ENCODE data around the gene TRIP13.
"Not testable (repeated sequence)": the region's sequence is repeated elsewhere in the genome, so short reads cannot be mapped to it uniquely, and the experiment has no call there.

The TRIP13 gene

GRCh38 chr5:935510-936084 lies 42.9 kb downstream of the TRIP13 start:
- TF ChIP-seq CTCF (IDR thresholded peaks at IDR 0.05), result no peak
- Histone ChIP-seq H3K27me3 (ENCODE audit: control insufficient read depth, insufficient read depth, low read length) (no peaks in the 10 kb centered on the region), H3K9me3 (ENCODE audit: control insufficient read depth, low read length) (no peaks in the 10 kb centered on the region), H3K4me1 (no peaks in the 10 kb centered on the region), H3K79me2 (no peaks in the 10 kb centered on the region), H3K4me2 (ENCODE audit: low read length) (no peak overlapping the region), H3K4me3 (ENCODE audit: low read depth, low read length) (no peak overlapping the region), H3K36me3 (ENCODE audit: control insufficient read depth, insufficient read depth, low read length) (no peaks in the 10 kb centered on the region), H3K27ac (no peak overlapping the region), H3K9ac (no peak overlapping the region), H2AFZ (no peak overlapping the region)

- no peaks in the 10 kb centered on the region for H3K27me3 ChIP-seq (ENCODE audit: control insufficient read depth, insufficient read depth, low read length)
- no peaks in the 10 kb centered on the region for H3K36me3 ChIP-seq (ENCODE audit: control insufficient read depth, insufficient read depth, low read length)
- H3K27ac ChIP-seq, result no peak overlapping the region
- no peak for TF ChIP-seq CTCF (IDR thresholded peaks at IDR 0.05)
- no peak overlapping the region for H2AFZ ChIP-seq
- H3K4me3 ChIP-seq (ENCODE audit: low read depth, low read length), result no peak overlapping the region
- H3K9ac ChIP-seq, result no peak overlapping the region
- no peak overlapping the region for H3K4me2 ChIP-seq (ENCODE audit: low read length)
- no peaks in the 10 kb centered on the region for H3K79me2 ChIP-seq
- no peaks in the 10 kb centered on the region for H3K4me1 ChIP-seq
- no peaks in the 10 kb centered on the region for H3K9me3 ChIP-seq (ENCODE audit: control insufficient read depth, low read length)
These were observed 43.8 kb downstream of the TRIP13 start for GRCh38 chr5:936149-937144.

- no peaks in the 10 kb centered on the region for H3K79me2 ChIP-seq
- no peak overlapping the region for H3K27ac ChIP-seq
- H3K4me3 ChIP-seq (ENCODE audit: low read depth, low read length), result no peak overlapping the region
- H3K36me3 ChIP-seq (ENCODE audit: control insufficient read depth, insufficient read depth, low read length), result no peaks in the 10 kb centered on the region
- H3K9me3 ChIP-seq (ENCODE audit: control insufficient read depth, low read length), result no peaks in the 10 kb centered on the region
- H3K4me2 ChIP-seq (ENCODE audit: low read length), result no peak overlapping the region
- H3K9ac ChIP-seq, result no peak overlapping the region
- no peak overlapping the region for H2AFZ ChIP-seq
- no peaks in the 10 kb centered on the region for H3K27me3 ChIP-seq (ENCODE audit: control insufficient read depth, insufficient read depth, low read length)
- no peak for TF ChIP-seq CTCF (IDR thresholded peaks at IDR 0.05)
- H3K4me1 ChIP-seq, result no peaks in the 10 kb centered on the region
These were observed 44.7 kb downstream of the TRIP13 start for GRCh38 chr5:937151-937924.

GRCh38 chr5:939368-939767 lies 46.7 kb downstream of the TRIP13 start:
- Histone ChIP-seq H3K4me2 (ENCODE audit: low read length) (no peak overlapping the region), H3K79me2 (no peaks in the 10 kb centered on the region), H2AFZ (no peak overlapping the region), H3K27ac (no peak overlapping the region), H3K9ac (no peak overlapping the region), H3K4me3 (ENCODE audit: low read depth, low read length) (no peak overlapping the region), H3K36me3 (ENCODE audit: control insufficient read depth, insufficient read depth, low read length) (no peaks in the 10 kb centered on the region), H3K9me3 (ENCODE audit: control insufficient read depth, low read length) (no peaks in the 10 kb centered on the region), H3K27me3 (ENCODE audit: control insufficient read depth, insufficient read depth, low read length) (no peaks in the 10 kb centered on the region), H3K4me1 (no peaks in the 10 kb centered on the region)
- TF ChIP-seq CTCF (IDR thresholded peaks at IDR 0.05), result no peak

- H3K27me3 ChIP-seq (ENCODE audit: control insufficient read depth, insufficient read depth, low read length); H3K9ac ChIP-seq; H3K36me3 ChIP-seq (ENCODE audit: control insufficient read depth, insufficient read depth, low read length); H3K4me3 ChIP-seq (ENCODE audit: low read depth, low read length); H2AFZ ChIP-seq; H3K79me2 ChIP-seq; H3K27ac ChIP-seq; H3K4me2 ChIP-seq (ENCODE audit: low read length); H3K4me1 ChIP-seq; H3K9me3 ChIP-seq (ENCODE audit: control insufficient read depth, low read length): not testable (repeated sequence)
These were observed 48.1 kb downstream of the TRIP13 start for GRCh38 chr5:940741-941140.

All from parathyroid adenoma (tissue), 2 donors.